BLaER1 (cell line): Measurements from ENCODE around the gene PRDM7.
"Not testable (repeated sequence)": the region's sequence is repeated elsewhere in the genome, so short reads cannot be mapped to it uniquely, and the experiment has no call there.

Source experiments
- H3K27ac ChIP-seq: shearing (Covaris generic); formaldehyde crosslinking; 2 replicates; pipeline ENCODE4 v1.8.1; 2022
- H3K27me3 ChIP-seq: shearing (Covaris generic); formaldehyde crosslinking; 2 replicates; pipeline ENCODE4 v1.8.1; 2022
- H3K36me3 ChIP-seq: shearing (Covaris generic); formaldehyde crosslinking; 2 replicates; pipeline ENCODE4 v1.8.1; 2022
- H3K4me1 ChIP-seq: shearing (Covaris generic); formaldehyde crosslinking; 2 replicates; pipeline ENCODE4 v1.8.1; 2022
- H3K4me2 ChIP-seq: shearing (Covaris generic); formaldehyde crosslinking; 2 replicates; pipeline ENCODE4 v1.8.1; 2022
- H3K4me3 ChIP-seq: shearing (Covaris generic); formaldehyde crosslinking; 2 replicates; pipeline ENCODE4 v1.8.1; 2022
- H3K9ac ChIP-seq: shearing (Covaris generic); formaldehyde crosslinking; 2 replicates; pipeline ENCODE4 v1.8.1; 2022
- H3K9me3 ChIP-seq: shearing (Covaris generic); formaldehyde crosslinking; 2 replicates; pipeline ENCODE4 v1.8.1; 2022
- H4K20me1 ChIP-seq: shearing (Covaris generic); formaldehyde crosslinking; 2 replicates; pipeline ENCODE4 v1.8.1; 2022
- Cebpa-rat ChIP-seq: shearing (Covaris generic); IDR thresholded peaks from 2 replicates; pipeline ENCODE4 v1.8.1; 2022

PRDM7 gene

DNA sequence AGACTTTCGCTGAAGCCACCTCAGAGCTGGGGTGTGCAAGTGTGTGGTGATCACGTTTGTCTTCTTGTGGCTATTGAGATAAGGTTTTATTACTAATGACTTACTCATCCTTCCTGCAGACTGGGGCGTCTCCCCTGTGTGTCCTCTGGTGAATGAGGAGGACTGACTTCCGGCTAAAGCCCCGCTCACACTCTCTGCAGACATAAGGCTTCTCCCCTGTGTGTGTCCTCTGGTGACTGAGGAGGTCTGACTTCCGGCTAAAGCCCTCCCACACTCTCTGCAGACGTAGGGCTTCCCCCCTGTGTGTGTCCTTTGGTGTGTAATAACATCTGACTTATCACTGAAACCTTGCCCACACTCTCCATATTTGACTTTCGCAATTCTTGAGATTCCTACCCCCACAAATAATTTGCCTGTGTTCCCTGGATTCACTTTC, 19.4 kb downstream of the PRDM7 start:
- Histone ChIP-seq H3K27me3 (no peaks in the 10 kb centered on the region), H3K27ac (no peak overlapping the region), H3K4me3 (no peak overlapping the region), H4K20me1 (no peaks in the 10 kb centered on the region), H3K9ac (no peak overlapping the region), H3K9me3 (peaks cover 38% of the 10 kb centered on the region), H3K4me2 (no peak overlapping the region), H3K36me3 (peaks cover 7% of the 10 kb centered on the region; the same call in 1 of the 2 replicates), H3K4me1 (no peaks in the 10 kb centered on the region)
- no peak for TF ChIP-seq Cebpa-rat

DNA sequence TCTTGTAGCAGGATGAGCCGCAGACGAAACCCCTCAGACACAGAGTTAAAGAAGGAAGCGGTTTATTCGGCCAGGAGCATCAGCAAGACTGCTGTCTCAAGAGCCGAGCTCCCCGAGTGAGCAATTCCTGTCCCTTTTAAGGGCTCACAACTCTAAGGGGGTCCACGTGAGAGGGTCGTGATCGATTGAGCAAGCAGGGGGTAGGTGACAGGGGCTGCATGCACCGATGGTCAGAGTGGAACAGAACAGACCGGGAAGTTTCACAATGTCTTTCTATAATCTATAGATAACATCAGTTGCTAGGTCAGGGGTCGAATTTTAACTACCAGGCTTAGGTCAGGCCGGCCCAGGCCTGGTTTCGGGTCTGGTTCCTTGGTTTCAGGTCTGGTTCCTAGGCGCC, 20.6 kb downstream of the PRDM7 start:
- not testable (repeated sequence) for H3K27me3 ChIP-seq, H4K20me1 ChIP-seq, H3K27ac ChIP-seq, H3K36me3 ChIP-seq, H3K4me3 ChIP-seq, H3K9ac ChIP-seq, H3K4me1 ChIP-seq, H3K4me2 ChIP-seq
- peaks cover 38% of the 10 kb centered on the region for H3K9me3 ChIP-seq

DNA sequence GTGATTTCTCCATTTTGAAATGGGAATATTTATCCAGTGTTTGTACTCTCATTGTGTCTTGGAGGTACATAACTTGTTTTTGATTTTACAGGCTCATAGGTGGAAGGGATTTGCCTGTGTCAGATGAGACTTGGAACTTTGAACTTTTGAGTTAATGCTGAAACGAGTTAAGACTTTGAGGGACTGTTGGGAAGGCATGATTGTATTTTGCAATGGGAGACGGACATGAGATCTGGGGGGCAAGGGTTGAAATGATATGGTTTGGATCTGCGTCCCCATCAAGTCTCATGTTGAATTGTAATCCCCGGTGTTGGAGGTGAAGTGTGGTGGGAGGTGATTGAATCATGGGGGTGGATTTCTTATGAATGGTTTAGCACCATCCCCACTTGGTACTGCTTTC, 21.8 kb downstream of the PRDM7 start:
- Histone ChIP-seq H3K4me1 (no peaks in the 10 kb centered on the region), H3K9me3 (peaks cover 38% of the 10 kb centered on the region)
- TF ChIP-seq Cebpa-rat, result no peak

DNA sequence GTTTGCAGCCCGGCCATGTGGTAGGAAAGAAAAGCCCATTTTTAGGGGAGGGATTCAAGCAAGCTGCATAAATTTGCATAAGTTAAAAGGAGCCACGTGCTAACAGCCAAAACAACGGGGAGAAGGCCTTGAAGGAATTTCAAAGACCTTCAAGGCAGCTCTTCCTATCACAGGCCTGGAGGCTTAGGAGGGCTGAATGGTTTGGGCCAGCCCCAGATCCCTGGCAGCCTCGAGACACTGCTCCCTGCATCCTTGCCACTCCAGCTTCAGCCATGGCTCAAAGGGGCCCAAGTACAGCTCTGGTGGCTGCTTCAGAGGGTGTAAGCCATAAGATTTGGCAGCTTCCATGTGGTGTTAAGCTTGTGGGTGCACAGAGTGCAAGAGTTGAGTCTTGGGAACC, 22.6 kb downstream of the PRDM7 start:
- TF ChIP-seq Cebpa-rat, result no peak
- H3K9me3 ChIP-seq, result peaks cover 38% of the 10 kb centered on the region
- no peaks in the 10 kb centered on the region for H4K20me1 ChIP-seq
- H3K4me3 ChIP-seq, result 0 out of 2 replicates have a peak overlapping the region, but pooled peaks have one; percentile 5
- H3K9ac ChIP-seq, result no peak overlapping the region
- H3K27me3 ChIP-seq, result no peaks in the 10 kb centered on the region
- no peak overlapping the region for H3K27ac ChIP-seq
- H3K4me2 ChIP-seq, result no peak overlapping the region
- peaks cover 7% of the 10 kb centered on the region; the same call in 1 of the 2 replicates for H3K36me3 ChIP-seq
- H3K4me1 ChIP-seq, result no peaks in the 10 kb centered on the region

More for the DNA sequence above, 21.8 kb downstream of the PRDM7 start:
- peaks cover 7% of the 10 kb centered on the region; the same call in 1 of the 2 replicates for H3K36me3 ChIP-seq
- H3K27ac ChIP-seq, result no peak overlapping the region
- no peaks in the 10 kb centered on the region for H4K20me1 ChIP-seq
- H3K27me3 ChIP-seq, result no peaks in the 10 kb centered on the region
- H3K4me3 ChIP-seq, result no peak overlapping the region
- no peak overlapping the region for H3K9ac ChIP-seq
- H3K4me2 ChIP-seq, result no peak overlapping the region

DNA sequence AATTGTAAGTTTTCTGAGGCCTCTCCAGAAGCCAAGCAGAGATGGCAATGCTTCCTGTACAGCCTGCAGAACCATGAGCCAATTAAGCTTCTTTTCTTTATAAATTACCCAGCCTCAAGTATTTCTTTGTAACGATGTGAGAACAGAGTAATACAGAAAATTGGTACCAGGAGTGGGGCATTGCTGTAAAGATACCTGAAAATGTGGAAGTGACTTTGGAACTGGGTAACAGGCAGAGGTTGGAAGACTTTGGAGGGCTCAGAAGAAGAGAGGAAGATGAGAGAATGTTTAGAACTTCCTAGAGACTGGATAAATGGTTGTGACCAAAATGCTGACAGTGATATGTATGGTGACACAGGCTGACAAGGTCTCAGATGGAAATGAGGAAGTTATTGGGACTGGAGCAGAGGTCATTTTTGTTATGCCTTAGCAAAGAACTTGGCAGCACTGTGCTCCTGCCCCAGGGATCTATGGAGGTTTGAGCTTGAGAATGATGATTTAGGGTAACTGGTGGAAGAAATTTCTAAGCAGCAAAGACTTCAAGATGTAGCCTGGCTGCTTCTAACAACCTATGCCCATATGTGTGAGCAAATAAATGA, 23.1 kb downstream of the PRDM7 start:
- Histone ChIP-seq H3K4me1 (no peaks in the 10 kb centered on the region), H3K27ac (no peak overlapping the region), H3K27me3 (no peaks in the 10 kb centered on the region), H3K36me3 (peaks cover 7% of the 10 kb centered on the region; the same call in 1 of the 2 replicates), H3K9ac (no peak overlapping the region), H3K4me3 (no peak overlapping the region), H4K20me1 (no peaks in the 10 kb centered on the region), H3K9me3 (peaks cover 38% of the 10 kb centered on the region), H3K4me2 (no peak overlapping the region)
- no peak for TF ChIP-seq Cebpa-rat

DNA sequence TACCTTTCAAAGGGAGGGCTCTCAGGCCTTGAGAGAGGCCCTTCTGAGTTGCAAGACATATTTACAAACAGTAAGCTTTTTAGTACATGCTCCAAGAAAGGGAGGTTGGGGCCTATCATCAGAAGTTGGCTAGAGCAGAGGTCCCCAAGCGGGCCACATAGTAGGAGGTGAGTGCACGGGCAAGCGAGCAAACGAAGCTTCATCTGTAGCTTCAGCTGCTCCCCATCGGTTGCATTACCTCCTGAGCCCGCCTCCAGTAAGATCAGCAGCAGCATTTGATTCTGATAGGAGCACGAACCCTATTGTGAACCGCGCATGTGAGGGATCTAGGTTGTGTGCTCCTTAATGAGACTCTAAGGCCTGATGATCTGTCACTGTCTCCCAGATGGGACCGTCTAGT, 26.2 kb downstream of the PRDM7 start:
- Histone ChIP-seq H3K4me2 (no peak overlapping the region), H3K4me1 (no peaks in the 10 kb centered on the region), H4K20me1 (no peaks in the 10 kb centered on the region), H3K36me3 (peaks cover 7% of the 10 kb centered on the region; the same call in 1 of the 2 replicates), H3K9ac (no peak overlapping the region), H3K27me3 (no peaks in the 10 kb centered on the region), H3K4me3 (no peak overlapping the region), H3K27ac (no peak overlapping the region), H3K9me3 (peaks cover 31% of the 10 kb centered on the region)
- no peak for TF ChIP-seq Cebpa-rat

DNA sequence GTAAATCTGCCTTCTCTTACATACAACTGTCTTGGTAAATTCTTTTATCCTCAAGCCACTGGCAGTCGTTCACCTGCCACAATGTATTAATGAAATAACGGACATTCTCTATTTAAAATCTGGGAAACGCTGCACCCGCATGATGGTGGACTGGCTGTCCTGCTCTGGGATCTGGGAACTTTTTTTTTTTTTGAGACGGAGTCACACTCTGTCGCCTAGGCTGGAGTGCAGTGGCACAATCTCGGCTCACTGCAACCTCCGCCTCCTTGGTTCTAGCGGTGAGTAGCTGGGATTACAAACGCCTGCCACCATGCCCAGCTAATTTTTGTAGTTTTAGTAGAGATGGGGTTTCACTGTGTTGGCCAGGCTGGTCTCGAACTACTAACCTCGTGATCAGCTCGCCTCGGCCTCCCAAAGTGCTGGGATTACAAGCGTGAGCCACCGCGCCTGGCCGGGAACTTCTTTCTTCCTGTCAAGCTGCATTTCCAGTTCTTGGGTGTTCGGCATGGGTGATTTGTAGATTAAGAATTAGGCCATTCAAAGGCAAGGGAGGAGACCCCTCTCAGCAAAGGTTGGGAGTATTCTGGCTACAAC, 28.3 kb downstream of the PRDM7 start:
- H3K4me1 ChIP-seq, result peaks cover 15% of the 10 kb centered on the region
- no peak overlapping the region for H3K4me2 ChIP-seq
- no peak for TF ChIP-seq Cebpa-rat
- H3K27ac ChIP-seq, result no peak overlapping the region
- H4K20me1 ChIP-seq, result no peaks in the 10 kb centered on the region
- no peak overlapping the region for H3K4me3 ChIP-seq
- H3K9me3 ChIP-seq, result peaks cover 10% of the 10 kb centered on the region
- H3K9ac ChIP-seq, result no peak overlapping the region
- H3K27me3 ChIP-seq, result no peaks in the 10 kb centered on the region
- peaks cover 7% of the 10 kb centered on the region; the same call in 1 of the 2 replicates for H3K36me3 ChIP-seq

DNA sequence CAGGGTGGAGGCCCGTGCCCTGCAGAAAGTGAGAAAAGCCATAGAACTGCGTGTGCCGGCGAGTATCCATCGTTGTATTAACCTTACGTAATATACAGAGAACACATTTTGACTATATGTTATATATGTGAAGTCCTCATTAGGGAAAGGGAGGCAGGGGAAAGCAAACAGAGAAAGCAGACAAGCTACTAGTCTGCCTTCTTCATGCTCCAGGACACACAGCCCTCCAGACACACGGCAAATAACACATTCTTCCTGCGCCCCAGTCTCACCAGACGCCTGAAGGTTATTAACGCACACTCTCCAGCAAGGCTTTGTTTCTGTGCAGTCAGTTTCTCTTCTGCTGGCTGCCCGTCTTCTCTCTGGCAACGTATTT, 28.8 kb downstream of the PRDM7 start:
- peaks cover 12% of the 10 kb centered on the region; the same call in 1 of the 2 replicates for H3K36me3 ChIP-seq
- H3K4me2 ChIP-seq, result no peak overlapping the region
- H4K20me1 ChIP-seq, result no peaks in the 10 kb centered on the region
- peaks cover 20% of the 10 kb centered on the region for H3K4me1 ChIP-seq
- H3K9ac ChIP-seq, result no peak overlapping the region
- no peaks in the 10 kb centered on the region for H3K27me3 ChIP-seq
- no peak for TF ChIP-seq Cebpa-rat
- peaks cover 5% of the 10 kb centered on the region for H3K9me3 ChIP-seq
- no peak overlapping the region for H3K27ac ChIP-seq
- H3K4me3 ChIP-seq, result no peak overlapping the region

DNA sequence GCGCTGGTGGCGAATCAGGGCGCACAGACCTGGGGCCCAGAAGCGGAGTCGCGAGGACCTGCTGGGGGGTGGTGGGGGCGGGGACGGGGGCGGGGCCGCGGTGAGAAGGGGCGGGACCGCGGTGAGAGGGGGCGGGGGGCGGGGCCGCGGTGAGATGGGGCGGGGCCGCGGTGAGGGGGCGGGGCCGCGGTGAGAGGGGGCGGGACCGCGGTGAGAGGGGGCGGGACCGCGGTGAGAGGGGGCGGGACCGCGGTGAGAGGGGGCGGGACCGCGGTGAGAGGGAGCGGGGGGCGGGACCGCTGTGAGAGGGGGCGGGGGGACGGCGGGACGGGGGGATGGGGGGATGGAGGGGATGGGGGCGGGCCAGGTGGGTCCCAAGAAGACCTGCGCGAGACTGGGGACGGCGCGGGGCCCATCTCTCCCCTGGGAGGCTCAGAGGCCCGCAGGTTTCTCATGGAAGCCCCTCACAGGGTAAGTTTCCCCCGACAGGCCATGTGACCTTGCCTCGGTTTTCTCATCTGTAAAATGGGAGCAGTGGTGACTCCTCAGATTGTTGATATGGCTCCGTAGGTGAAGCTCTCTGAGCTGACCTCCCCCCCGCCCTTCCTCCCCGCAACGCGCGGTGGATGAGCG, 29.3 kb downstream of the PRDM7 start:
- H4K20me1 ChIP-seq, result no peaks in the 10 kb centered on the region
- H3K4me1 ChIP-seq, result peaks cover 20% of the 10 kb centered on the region
- H3K4me3 ChIP-seq, result no peak overlapping the region
- no peak overlapping the region for H3K9ac ChIP-seq
- H3K27ac ChIP-seq, result no peak overlapping the region
- no peak for TF ChIP-seq Cebpa-rat
- no peaks in the 10 kb centered on the region for H3K27me3 ChIP-seq
- peaks cover 17% of the 10 kb centered on the region; the same call in 1 of the 2 replicates for H3K36me3 ChIP-seq
- H3K9me3 ChIP-seq, result no peaks in the 10 kb centered on the region
- no peak overlapping the region for H3K4me2 ChIP-seq
